CD1c-positive myeloid dendritic cell (primary cell): ENCODE data around the gene RRM1.
"Not testable (repeated sequence)": the region's sequence is repeated elsewhere in the genome, so short reads cannot be mapped to it uniquely, and the experiment has no call there.

Experiments used
- DNase-seq: peaks from one replicate; pipeline ENCODE4 v3.0.0-alpha.2; 2016; ENCODE audit errors: extremely low spot score

RRM1 gene

GRCh38 chr11:4076774-4077173 lies 17.8 kb upstream of the RRM1 start:
- no peak for DNase-seq

DNA sequence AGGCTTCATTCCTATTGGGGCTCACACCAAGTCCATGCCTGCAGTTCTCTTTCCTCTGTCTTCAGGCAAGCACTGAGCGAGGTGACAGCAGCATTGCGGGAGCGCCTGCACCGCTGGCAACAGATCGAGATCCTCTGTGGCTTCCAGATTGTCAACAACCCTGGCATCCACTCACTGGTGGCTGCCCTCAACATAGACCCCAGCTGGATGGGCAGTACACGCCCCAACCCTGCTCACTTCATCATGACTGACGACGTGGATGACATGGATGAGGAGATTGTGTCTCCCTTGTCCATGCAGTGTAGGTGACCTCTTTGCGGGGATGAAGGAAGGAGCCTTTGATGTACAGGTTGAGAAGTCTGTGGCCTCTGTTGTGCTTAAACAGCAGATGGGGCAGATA lies 11.4 kb upstream of the RRM1 start:
- no peak for DNase-seq

DNA sequence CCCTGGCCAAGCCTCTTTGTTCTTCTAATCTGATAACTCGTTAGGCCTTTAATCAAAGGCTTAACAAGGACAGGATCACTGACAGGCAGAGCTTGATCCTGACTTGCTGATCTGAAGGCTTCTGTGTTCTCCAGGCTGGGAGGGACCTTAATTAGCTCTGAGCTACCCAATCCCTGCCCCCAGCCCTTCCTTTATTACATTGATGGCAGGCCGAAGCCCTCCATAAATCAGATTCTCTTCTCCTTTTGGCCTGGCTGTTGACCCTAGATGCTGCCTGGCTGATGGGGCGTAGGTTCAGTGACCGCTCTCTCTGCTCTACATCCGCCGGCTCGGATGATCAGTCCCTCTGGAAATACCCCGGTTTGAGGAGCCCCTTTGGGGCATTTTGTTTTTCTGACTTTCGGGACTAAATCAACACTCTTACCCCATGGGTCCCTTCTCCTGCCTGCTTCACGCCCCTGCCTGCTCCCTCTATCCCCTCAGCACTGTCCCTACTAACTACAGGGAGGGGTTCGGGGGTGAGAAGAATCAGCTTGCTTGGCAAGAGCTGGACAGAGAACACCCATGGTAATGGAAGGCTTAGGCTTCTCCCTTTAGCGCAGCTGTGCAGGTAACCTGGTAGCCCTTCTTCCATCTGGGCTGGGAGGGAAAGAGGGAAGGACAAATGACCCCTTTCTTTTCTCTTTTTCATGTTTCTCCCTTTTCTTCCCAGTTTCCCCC lies 10.0 kb upstream of the RRM1 start:
- DNase-seq: no peak

- peak; percentile 51 for DNase-seq
Measured at GRCh38 chr11:4085575-4085974, 9.0 kb upstream of the RRM1 start.

- no peak for DNase-seq
Measured at GRCh38 chr11:4086575-4087353, 7.8 kb upstream of the RRM1 start.

DNA sequence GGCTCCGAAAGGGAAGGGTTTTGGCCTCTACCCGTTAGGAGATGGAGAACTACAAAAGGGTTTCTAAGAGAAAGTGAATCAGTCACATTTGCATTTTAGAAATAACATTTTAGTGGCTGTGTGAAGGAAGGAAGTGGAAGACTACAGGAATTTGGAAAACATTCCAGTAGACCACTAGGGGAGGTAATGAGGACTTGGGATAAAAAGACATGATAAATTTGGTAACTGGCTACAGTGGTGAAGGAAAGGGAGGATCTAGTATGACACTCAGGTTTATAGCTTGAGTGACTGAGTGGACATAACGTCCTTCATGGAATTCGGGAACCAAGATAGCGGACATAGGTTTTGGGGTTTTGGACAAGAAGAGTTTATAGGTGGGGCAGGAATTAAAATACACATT lies 7.0 kb upstream of the RRM1 start:
- no peak for DNase-seq

- no peak for DNase-seq
Measured at GRCh38 chr11:4090258-4090657, 4.3 kb upstream of the RRM1 start.

- peak; percentile 58 for DNase-seq
Measured at GRCh38 chr11:4092026-4092425, 2.6 kb upstream of the RRM1 start.

GRCh38 chr11:4093519-4094347 lies 866 bp upstream of the RRM1 start:
- no peak for DNase-seq

GRCh38 chr11:4095509-4096230 lies 1.1 kb downstream of the RRM1 start:
- DNase-seq: no peak

DNA sequence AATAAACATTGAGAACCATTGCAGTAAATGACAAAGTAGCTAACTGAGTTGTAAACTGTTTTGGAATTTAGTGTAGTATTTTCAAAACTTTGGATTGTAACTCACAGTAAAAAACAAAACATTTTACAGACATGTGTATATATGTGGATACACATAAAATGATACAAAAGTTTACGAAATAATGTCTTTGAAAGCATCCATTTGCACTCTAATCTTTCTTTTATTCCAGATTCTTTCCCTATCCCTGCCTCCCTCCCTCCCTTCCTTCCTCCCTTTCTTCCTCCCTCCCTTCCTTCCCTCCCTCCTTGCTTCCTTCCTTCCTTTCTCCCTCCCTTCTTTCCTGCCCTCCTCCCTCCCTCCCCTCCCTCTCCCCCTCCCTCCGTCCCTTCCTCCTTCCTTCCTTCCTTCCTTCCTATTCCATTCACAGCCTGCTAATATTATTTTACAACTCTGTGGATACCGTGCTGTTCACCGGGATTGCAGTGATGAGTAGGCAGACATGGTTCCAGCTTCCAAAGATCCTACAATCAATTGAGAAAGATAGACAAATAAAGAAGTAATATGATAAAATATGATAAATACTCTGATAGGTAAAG lies 3.5 kb downstream of the RRM1 start:
- no peak for DNase-seq

- no peak for DNase-seq
Measured at GRCh38 chr11:4102711-4103110, 8.1 kb downstream of the RRM1 start.

- DNase-seq: no peak
Measured at GRCh38 chr11:4103269-4103668, 8.7 kb downstream of the RRM1 start.

GRCh38 chr11:4105916-4106315 lies 11.3 kb downstream of the RRM1 start:
- no peak for DNase-seq

GRCh38 chr11:4111834-4112233 lies 17.2 kb downstream of the RRM1 start:
- no peak for DNase-seq

GRCh38 chr11:4115128-4115527 lies 20.5 kb downstream of the RRM1 start:
- DNase-seq: no peak

- DNase-seq: no peak
Measured at GRCh38 chr11:4118107-4118506, 23.5 kb downstream of the RRM1 start.

DNA sequence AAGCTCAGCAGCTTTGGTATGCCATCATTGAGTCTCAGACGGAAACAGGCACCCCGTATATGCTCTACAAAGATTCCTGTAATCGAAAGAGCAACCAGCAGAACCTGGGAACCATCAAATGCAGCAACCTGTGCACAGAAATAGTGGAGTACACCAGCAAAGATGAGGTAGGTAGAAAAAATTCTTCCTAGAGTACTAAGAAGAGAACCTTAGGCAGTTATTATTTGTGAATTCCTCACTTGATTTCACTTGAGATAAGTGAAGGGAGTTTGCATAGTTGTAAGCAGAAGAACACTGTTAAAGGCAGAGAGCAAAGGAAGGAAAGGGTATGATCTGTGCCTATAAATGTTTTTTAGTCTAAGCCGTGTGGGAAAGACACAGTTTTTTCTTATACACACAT lies 28.6 kb downstream of the RRM1 start:
- DNase-seq: no peak

- DNase-seq: no peak
Measured at GRCh38 chr11:4125141-4125540, 30.5 kb downstream of the RRM1 start.

DNA sequence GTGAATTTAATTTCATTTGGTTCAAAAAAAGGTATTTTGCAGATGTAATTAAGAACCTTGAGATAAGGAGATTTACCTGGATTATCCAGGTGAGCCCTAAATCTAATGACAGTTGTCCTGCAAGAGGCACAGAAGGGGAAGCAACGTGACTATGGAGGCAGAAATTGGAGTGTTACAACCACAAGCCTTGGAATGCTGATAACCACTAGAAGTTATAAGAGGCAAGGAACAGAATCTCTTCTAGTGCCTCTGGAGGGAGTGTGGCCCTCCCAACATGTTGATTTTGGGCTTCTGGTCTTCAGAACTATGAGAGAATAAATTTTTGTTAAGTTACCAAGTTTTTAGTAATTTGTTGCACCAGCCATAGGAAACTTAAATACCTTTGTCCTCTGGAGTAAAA lies 32.8 kb downstream of the RRM1 start:
- DNase-seq: no peak

GRCh38 chr11:4130219-4130618 lies 35.6 kb downstream of the RRM1 start:
- DNase-seq: not testable (repeated sequence)
